Astrocyte of the cerebellum (primary cell): ENCODE data around the gene CHAF1A.

Source experiments
- DNase-seq: peaks from one replicate; pipeline ENCODE4 v3.0.0-alpha.2; 2011; ENCODE audit warnings: low read depth
- H3K4me3 ChIP-seq: 2 replicates; pipeline ENCODE4 v1.5.1; 2011; ENCODE audit warnings: mild to moderate bottlenecking, low read depth, low read length, moderate library complexity
- CTCF ChIP-seq: IDR thresholded peaks from 2 replicates; pipeline ENCODE4 v1.5.1; 2012; ENCODE audit warnings: low read length, low read depth, moderate library complexity, mild to moderate bottlenecking; ENCODE audit errors: missing control alignments
- in situ Hi-C: cut with HindIII; loops from 2 replicates; pipeline ENCODE4 v1.10.0; 2017; ENCODE audit warnings: low sequenced_read_pairs

CHAF1A gene

DNA sequence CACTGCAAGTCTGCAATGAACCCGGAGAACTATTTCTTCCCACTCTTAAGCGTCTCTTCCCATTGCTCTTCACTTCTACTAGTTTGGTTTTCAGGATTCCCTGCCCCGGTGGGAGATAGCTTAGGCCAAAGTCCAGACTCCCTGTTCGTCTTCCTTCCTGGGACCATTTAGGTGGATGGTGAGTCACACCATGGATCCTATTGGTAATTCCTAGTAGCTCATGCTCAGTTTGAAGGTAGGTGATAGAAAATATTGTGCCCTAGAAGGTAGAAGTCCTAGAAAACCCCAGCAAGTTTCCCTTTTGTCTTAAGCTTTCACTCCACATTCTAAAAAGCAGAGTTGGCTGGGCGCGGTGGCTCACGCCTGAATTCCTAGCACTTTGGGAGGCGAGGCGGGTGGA is 13.8 kb downstream of the CHAF1A start:
- DNase-seq: no peak
- no peak for TF ChIP-seq CTCF
- no peak overlapping the region for H3K4me3 ChIP-seq
- in situ Hi-C loops: loop anchor here (5.0 kb wide), 1 partner anchor 49 kb away; no protein-coding TSS in a partner anchor

DNA sequence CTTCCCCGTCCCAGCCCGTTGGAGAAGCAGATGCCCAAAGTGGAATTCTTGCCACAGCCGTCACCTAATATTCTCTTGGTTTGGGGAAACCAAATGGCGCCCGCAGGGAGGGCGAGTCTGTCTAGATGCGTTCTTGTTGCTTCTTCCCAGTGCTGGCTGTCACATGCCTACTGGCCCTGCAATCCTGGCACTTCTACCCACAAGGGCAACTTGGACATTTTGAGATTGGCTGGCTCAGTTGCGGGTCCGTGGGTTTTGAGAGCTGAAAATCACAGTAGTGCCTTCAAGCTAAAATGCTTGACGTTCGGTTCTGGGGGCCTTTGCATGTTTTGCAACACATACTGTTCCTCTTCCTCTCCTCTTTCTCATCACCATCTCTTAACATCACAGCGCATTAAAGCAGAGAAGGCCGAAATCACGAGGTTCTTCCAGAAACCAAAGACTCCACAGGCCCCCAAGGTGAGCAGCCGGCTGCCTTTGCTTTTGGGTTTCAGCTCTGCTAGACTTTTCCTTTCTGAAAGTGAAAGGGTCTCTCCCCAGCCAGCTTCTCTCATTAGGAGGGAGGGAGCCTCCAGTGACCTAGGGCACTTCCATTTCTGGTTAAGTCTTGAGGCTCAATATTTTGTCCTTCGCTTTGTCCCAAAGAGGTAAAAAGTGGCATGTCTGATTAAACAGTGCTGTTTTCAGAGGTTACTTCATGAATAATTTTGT is 21.1 kb downstream of the CHAF1A start:
- DNase-seq: no peak
- in situ Hi-C loops: no loop called here
- no peak overlapping the region for H3K4me3 ChIP-seq
- no peak for TF ChIP-seq CTCF

DNA sequence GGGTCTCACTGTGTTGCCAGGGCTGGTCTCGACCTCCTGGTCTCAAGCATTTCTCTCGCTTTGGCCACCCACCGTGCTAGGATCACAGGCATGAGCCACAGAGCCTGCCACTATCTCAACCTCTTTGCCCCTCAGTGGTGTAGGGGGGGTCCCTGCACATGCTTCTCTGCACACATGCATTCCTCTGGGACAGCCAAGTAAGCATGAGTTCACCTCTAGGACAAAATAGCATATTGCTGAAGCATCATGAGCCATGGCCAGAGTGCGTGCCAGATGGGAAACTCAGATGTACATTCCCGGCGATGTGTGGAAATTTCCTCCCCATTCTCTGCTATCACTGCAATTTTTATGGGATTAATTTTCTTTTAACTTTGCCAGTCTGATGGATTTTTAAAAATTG is 23.1 kb downstream of the CHAF1A start:
- TF ChIP-seq CTCF: no peak

GRCh38 chr19:4428326-4428975 is 26.0 kb downstream of the CHAF1A start:
- in situ Hi-C loops: no loop called here
- DNase-seq: no peak
- no peak overlapping the region for H3K4me3 ChIP-seq
- no peak for TF ChIP-seq CTCF

More for the DNA sequence above, 23.1 kb downstream of the CHAF1A start:
- DNase-seq: peak; percentile 28
- no peak overlapping the region for H3K4me3 ChIP-seq
- in situ Hi-C loops: no loop called here

DNA sequence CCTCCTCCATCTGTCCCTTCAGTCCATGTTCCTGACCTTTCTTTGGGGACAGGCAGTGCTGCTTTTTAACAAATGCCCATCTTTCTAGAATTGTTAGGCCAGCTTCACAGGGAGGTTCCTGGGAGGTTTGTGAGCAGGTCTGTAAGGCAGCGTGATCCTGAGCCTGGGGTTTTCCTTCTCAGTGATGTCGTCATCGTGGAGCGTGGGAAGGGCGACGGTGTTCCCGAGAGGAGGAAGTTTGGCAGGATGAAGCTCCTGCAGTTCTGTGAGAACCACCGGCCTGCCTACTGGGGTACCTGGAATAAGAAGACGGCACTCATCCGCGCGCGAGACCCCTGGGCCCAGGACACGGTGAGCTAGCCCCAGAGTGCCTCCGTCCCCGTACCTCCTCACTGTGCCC is 26.8 kb downstream of the CHAF1A start:
- TF ChIP-seq CTCF: no peak
- H3K4me3 ChIP-seq: no peak overlapping the region
- in situ Hi-C loops: no loop called here
- no peak for DNase-seq

DNA sequence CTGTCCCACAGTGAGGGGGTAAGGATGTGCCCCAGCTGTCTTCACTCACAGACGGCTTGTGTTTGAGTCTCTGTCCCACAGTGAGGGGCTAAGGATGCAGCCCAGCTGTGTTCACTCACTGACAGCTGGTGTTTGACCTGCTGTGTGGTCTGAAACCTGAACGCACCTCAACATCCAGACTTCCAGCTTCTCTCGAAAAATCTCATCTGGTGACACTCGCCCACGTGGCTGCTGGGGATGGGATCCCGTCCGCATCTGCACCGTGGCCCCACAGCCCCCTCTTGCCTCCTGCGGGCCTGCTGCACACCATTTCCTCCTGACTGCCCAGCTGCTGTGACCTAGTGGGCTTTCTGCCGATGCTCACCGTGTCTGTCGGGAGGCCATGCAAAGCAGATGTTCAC is 27.3 kb downstream of the CHAF1A start:
- DNase-seq: no peak
- in situ Hi-C loops: no loop called here

More for the DNA sequence above, 27.3 kb downstream of the CHAF1A start:
- H3K4me3 ChIP-seq: no peak overlapping the region
- no peak for TF ChIP-seq CTCF
